ENCODE results near the gene NES. TPM values are rescaled to one million over a fixed set of nuclear protein-coding genes. Genes with fewer than 3 reads are reported as not detected.

The NES gene
- total RNA-seq, 2 experiments from 2014 or later = not detected

DNA sequence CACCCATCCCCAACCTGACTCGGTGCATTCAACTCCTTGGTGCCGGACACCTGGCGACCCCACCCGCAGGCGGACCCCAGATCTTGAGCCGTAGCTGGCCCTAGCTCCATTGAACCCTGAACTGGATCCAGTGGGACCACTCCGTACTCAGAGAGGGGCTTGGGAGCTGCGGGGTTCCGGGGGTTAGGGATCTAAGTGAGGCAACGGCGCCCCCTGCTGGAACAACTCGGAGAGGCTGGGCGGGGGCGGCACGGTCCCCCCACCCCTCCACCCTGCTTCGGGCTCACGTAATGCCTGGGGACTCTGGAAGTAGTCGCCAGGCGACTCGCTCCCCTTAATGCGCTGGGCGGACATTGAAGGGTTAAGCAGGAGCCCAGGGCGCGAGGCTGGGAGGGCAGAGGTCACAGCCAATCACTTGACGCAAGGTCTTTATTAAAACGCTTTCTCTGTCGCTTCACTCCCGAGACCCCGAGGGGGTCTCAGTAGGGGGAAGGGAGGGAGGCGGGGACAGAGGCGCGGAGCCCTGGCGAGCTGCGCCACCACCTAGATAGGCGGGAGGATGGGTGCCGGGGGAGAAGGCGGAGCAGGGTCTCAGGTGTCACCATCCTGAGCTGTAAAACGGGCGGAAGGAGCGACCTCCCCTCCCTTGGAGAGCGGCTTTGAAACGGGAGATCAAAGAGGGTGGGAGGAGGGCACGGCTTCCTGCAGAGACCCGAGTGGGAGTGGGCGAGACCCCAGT lies 28.9 kb upstream of the NES start:
- ChIA-PET POLR2A (interaction anchor here (1.0 to 2.6 kb wide), 4 partner anchors 13 to 35 kb away, joined by 3 to 10 read pairs (median 4); no protein-coding TSS in a partner anchor), CTCF (interaction anchor here (0.6 to 10.5 kb wide), 26 partner anchors 10 to 244 kb away, joined by 3 to 119 read pairs (median 4); partner anchors contain the start of genes ISG20L2, METTL25B, NES and PEAR1)

DNA sequence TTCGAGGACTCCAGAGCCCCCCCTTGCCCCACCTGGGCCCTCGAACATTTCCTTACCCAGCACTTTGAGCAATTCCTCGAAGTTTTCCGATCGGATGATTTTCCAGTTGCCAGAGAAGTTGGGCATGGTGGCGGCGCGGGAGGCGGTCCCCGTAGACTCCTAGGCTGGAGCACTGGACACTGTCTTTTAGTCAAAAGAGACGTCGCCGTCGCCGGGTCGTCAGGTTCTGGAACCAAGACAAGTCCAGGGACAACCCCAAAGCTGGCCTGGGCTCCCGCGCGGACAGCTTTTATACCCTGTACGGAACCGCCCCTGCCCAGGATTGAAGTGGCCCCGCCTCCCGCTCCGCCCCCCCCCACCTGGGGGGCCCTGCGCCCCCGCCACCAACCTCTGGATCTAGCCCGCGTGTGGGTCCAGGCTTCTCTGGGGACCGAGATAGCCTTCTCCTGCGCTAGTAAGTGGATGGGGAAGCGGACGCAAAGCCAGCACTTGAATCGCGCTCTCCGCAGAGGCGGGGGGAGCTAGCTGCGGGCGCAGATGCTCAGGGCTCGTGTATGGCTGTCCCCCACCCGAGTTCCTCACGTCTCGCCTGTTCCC lies 28.2 kb upstream of the NES start, which contains the start of gene CRABP2:
Gene CRABP2 (minus strand): TSS at position 263 of the 597 bp plus-strand sequence. CDS start 137 bp downstream, at position 126.
- POLR2A ChIA-PET = interaction anchor here (1.4 to 2.6 kb wide), 3 partner anchors 13 to 16 kb away, joined by 4 to 10 read pairs (median 4); no protein-coding TSS in a partner anchor
- CTCF ChIA-PET = interaction anchor here (0.6 to 10.5 kb wide), 20 partner anchors 10 to 188 kb away, joined by 3 to 119 read pairs (median 4); partner anchors contain the start of genes ISG20L2, METTL25B, NES and PEAR1

DNA sequence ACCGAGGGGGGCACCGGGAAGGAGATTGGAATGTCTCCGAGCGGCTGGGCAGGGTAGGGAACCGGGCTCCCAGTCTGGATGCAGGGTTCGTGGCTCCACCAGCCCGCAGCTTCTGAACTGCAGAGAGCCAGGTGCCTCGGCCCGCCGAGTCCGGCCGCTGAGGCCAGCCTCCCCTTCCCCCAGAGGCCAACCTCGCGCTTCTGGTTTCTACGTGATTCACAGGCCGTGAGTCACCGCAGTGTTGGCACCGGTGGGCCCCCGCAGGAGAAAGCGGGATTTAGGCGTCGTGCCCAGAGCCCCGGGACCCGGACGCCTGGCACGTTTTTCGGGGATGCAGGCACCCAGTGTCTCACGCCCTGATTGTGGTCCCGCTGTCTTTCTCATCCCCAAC lies 27.7 kb upstream of the NES start:
- ChIA-PET CTCF (interaction anchor here (1.0 to 10.5 kb wide), 9 partner anchors 11 to 189 kb away, joined by 3 to 119 read pairs (median 8); partner anchors contain the start of genes ISG20L2, METTL25B, PEAR1 and PRCC), POLR2A (interaction anchor here (0.6 to 2.6 kb wide), 3 partner anchors 15 to 343 kb away, joined by 4 to 10 read pairs (median 4); no protein-coding TSS in a partner anchor)

- POLR2A ChIA-PET = interaction anchor here (0.6 to 2.1 kb wide), 4 partner anchors 17 to 342 kb away, joined by 3 to 4 read pairs (median 4); no protein-coding TSS in a partner anchor
- CTCF ChIA-PET = interaction anchor here (0.5 to 10.5 kb wide), 5 partner anchors 14 to 696 kb away, joined by 3 to 119 read pairs (median 17); partner anchors contain the start of genes ISG20L2 and METTL25B
Measured at GRCh38 chr1:156704166-156704711, 27.0 kb upstream of the NES start.

GRCh38 chr1:156703741-156704140 lies 26.5 kb upstream of the NES start:
- ChIA-PET POLR2A (interaction anchor here (0.8 kb wide), 1 partner anchor 19 kb away, joined by 3 read pairs; no protein-coding TSS in a partner anchor), CTCF (interaction anchor here (0.5 to 10.5 kb wide), 4 partner anchors 13 to 696 kb away, joined by 3 to 119 read pairs (median 32); partner anchors contain the start of genes ISG20L2 and METTL25B)

DNA sequence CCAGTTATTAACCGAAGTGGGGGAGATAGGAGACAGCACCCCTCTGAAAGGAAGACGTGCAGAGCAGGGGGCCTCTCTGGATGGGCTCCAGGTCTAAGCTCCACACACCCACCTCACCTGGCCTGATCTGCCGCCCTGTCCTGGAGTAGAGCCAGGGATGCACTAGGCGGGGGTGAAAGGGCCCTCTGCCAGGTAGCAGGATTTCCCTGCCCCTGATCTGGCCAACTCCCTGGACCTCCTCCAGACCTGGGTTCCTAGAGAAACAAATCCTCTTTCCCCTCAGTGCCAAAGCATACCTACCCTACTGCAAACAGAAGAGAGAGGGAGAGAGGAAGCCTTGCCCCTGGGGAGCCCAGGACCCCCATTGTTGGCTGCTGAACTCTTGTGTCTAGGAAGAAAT lies 26.1 kb upstream of the NES start:
- ChIA-PET POLR2A (no interaction called here), CTCF (interaction anchor here (0.7 to 10.5 kb wide), 7 partner anchors 9 to 294 kb away, joined by 3 to 119 read pairs (median 4); partner anchors contain the start of genes ISG20L2 and METTL25B)

- ChIA-PET CTCF (interaction anchor here (1.3 to 10.5 kb wide), 3 partner anchors 11 to 41 kb away, joined by 3 to 119 read pairs (median 7); no protein-coding TSS in a partner anchor), POLR2A (no interaction called here)
Measured at GRCh38 chr1:156700736-156701531, 23.7 kb upstream of the NES start.

DNA sequence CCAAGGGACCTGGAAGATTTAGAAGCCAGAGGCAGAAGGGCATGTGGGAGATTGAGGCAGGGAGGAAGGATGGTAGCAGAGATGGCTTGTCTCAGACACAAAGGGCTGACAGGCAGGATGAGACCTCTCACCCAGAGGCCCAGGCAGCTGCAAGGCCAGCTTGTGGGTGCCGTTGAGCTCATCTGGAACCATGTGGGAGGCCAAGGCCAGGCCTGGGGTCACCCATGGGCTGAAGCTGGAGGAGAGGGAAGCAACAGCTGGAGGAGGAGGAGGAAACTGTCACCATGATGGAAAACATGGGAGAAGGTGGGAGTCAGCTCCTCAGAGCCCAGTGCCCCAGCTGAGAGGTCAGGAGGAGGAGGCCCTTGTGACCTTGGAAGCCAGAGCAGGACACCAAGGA lies 21.8 kb upstream of the NES start:
- ChIA-PET POLR2A (no interaction called here), CTCF (interaction anchor here (1.2 to 10.5 kb wide), 2 partner anchors 9 to 14 kb away, joined by 3 to 119 read pairs; no protein-coding TSS in a partner anchor)

DNA sequence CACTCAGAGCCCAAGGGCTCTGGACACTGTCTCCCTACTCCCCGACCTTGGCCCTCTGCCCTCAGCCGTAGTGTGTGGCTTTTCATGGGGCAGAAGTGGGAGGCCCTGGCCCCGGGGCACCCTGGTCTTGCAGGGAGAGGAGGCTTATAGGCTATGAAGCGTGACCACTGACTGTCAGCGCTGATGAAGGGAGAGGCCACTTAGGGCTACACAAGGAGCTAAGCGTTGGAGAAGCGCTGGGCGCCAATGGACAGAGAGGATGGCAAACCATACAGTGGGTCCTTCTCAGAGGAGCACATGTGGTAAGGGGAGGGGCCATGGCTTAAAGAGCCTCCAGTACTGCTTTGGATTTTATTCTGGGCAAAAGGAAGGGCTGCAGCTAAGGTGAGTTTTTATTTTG lies 20.3 kb upstream of the NES start:
- CTCF ChIA-PET = interaction anchor here (10.5 kb wide), 1 partner anchor 7 kb away, joined by 119 read pairs; no protein-coding TSS in a partner anchor
- POLR2A ChIA-PET = no interaction called here

DNA sequence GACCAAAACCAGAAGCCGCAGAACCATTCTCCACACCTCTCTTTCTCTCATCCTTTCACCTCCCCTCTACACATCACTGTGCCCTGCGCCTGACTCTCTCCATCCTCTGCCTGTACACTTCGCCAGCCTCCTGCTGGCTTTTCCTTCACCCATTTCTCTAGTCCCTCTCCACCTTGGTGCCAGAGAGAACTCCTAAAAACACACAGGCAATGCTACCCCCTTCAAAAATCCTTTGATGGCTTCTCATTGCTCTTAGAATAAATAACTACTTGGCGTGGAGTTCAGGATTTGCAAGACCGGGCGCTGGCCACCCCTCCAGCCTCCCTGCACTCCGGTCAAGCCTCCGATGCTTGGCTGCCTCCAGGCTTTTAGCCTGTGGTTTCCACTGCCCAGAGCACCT lies 19.5 kb upstream of the NES start:
- ChIA-PET POLR2A (no interaction called here), CTCF (no interaction called here)

- POLR2A ChIA-PET = no interaction called here
- CTCF ChIA-PET = interaction anchor here (0.7 to 1.7 kb wide), 4 partner anchors 10 to 32 kb away, joined by 3 to 5 read pairs (median 4); no protein-coding TSS in a partner anchor
Measured at GRCh38 chr1:156694690-156694962, 17.4 kb upstream of the NES start.

- POLR2A ChIA-PET = no interaction called here
- CTCF ChIA-PET = interaction anchor here (1.2 to 1.7 kb wide), 2 partner anchors 12 to 32 kb away, joined by 4 to 5 read pairs; partner anchors contain the start of gene CRABP2
Measured at GRCh38 chr1:156693848-156694689, 16.9 kb upstream of the NES start.

DNA sequence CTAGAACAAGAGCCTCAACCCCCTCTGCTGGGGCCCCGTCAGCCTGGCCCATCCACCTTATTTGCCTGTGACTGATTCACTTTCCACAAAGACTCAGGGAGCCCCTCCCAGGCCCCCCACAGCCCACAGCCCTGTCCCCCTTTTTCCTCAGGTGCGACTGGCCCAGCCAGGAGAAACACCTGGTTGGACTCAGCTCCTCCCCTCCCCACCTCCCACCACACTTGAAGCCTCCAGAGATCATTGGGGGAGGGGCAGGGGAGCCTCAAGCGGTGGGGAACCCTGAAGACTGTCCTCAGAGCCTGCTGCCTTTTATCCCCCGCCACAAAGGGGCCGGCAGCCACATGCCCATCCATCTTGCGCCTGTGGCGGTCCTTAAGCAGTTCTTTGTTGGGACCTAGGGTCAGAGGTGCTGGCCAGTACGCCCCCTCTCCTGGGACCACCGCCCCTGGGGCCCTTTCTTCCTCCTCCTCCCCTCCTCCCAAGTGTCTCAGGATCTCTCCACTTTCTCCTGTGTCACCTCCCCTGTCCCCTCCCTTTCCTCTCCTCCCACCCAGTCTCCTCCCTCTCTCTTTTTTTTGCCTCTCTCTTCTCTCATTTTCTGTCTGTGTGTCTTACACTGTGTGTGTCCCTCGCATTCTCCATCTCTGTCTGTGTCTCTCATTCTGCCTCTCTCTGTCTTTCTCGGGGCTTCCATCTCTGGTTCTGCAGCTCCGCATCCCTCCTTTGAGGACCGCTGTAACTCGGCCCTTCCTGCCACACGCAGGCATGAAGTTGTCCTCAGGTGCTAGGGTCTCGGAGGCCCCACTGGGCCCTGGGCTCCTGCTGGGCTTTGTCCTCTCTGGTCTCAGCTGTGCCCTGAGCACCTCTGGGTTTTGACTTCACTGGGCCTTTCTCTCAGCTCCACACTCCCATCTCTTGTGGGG lies 16.0 kb upstream of the NES start:
- ChIA-PET CTCF (interaction anchor here (1.2 to 6.4 kb wide), 3 partner anchors 13 to 33 kb away, joined by 4 to 164 read pairs (median 5); partner anchors contain the start of genes CRABP2, ISG20L2 and METTL25B), POLR2A (no interaction called here)

DNA sequence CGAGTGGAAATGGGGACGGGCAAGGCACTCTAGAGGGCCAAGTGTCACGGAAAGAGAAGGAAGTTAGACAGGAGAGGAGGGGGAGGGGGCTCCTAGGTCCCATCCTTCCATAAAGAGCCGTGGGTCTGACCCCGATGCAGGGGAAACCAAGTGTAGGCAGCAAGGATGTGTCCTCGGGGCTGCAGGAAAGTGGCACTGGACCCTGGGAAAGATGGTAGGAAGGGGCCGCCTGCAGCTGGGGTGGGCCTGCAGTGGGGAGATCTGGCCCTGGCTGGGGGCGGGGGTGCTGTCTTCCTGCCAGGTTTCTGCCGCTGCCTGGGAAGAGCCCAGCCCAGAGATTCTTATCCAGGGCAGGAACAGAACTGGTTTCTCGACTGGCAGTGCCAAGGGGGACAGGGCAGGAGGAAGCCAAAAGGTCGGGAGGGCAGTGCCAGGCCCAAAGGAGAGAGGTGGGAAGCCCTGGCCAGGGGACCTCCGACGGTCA lies 15.3 kb upstream of the NES start:
- CTCF ChIA-PET = interaction anchor here (4.1 to 6.4 kb wide), 2 partner anchors 10 to 33 kb away, joined by 119 to 164 read pairs; partner anchors contain the start of genes CRABP2, ISG20L2 and METTL25B
- POLR2A ChIA-PET = no interaction called here

- POLR2A ChIA-PET = no interaction called here
Measured at GRCh38 chr1:156691665-156692440, 14.6 kb upstream of the NES start.

More at GRCh38 chr1:156691665-156692440, 14.6 kb upstream of the NES start:
- CTCF ChIA-PET = interaction anchor here (2.1 to 6.4 kb wide), 5 partner anchors 11 to 197 kb away, joined by 7 to 164 read pairs (median 35); partner anchors contain the start of genes CRABP2, ISG20L2 and METTL25B
